GM12878 (cell line): ENCODE results near the gene NEMP2. TPM values are rescaled to one million over a fixed set of nuclear protein-coding genes. Genes with fewer than 3 reads are reported as not detected.

ENCODE experiments used
- ATAC-seq: fragments of 200-7000 bp; cut with Tn5 transposase; 3 replicates; pipeline ENCODE4 v1.9.1; 2020; ENCODE audit warnings: mild to moderate bottlenecking, moderate library complexity
- BruUV-seq: library from RNA; stranded (reverse); fragments of 400-500 nt; replicated peaks from 2 replicates; lab custom pipeline; 2021; lab: Mats Ljungman, UMichigan
- CTCF ChIA-PET: fragments of 300-600 bp; sonication (Branson Sonifier 250); formaldehyde crosslinking; extraction: SDS; loops from one replicate; lab custom pipeline; 2021; ENCODE audit warnings: inconsistent platforms; lab: Yijun Ruan, JAX
- POLR2A ChIA-PET: fragments of 350-600 bp; formaldehyde crosslinking; extraction: SDS; loops from one replicate; lab custom pipeline; 2021; ENCODE audit warnings: inconsistent platforms; lab: Charles Lee
- RAD21 ChIA-PET: fragments of 300-600 bp; sonication (Branson Sonifier 250); formaldehyde crosslinking; loops from one replicate; lab custom pipeline; 2023; ENCODE audit warnings: antibody characterized with exemption; ENCODE audit not compliant: unreplicated experiment; lab: Charles Lee
- SMC1A ChIA-PET: fragments of 300-600 bp; sonication (Branson Sonifier 250); formaldehyde crosslinking; loops from one replicate; lab custom pipeline; 2023; ENCODE audit not compliant: unreplicated experiment, uncharacterized antibody; lab: Charles Lee
- DNase-seq: peaks from one replicate; pipeline ENCODE4 v3.0.0-alpha.2; 2011; ENCODE audit warnings: low read depth, low spot score
- FAIRE-seq: peaks from 3 replicates; lab custom pipeline; 2011; peaks lifted over from hg19 to GRCh38; lab: Jason Lieb, UNC
- H2AFZ ChIP-seq: 2 replicates; pipeline ENCODE4 v1.6.0; 2011; ENCODE audit warnings: low read depth, low read length, control low read depth; ENCODE audit not compliant: control insufficient read depth
- H3K27ac ChIP-seq: 2 replicates; pipeline ENCODE4 v1.5.1; 2011; ENCODE audit warnings: control low read depth; ENCODE audit not compliant: control insufficient read depth, insufficient read depth
- H3K27me3 ChIP-seq, 2 experiments: replicated peaks in 1 of 2; 2 replicates each; pipeline versions ENCODE4 v1.6.0 to v1.6.1; 2011; ENCODE audit warnings: low read length in 1 of 2; ENCODE audit not compliant: control insufficient read depth in 2 of 2, insufficient read depth in 2 of 2
- H3K36me3 ChIP-seq, 2 experiments: 2 replicates each; pipeline ENCODE4 v1.5.1; 2011; ENCODE audit warnings: low read length in 1 of 2; ENCODE audit not compliant: control insufficient read depth in 2 of 2, insufficient read depth in 2 of 2
- H3K4me1 ChIP-seq: 2 replicates; pipeline ENCODE4 v1.6.1; 2011; ENCODE audit warnings: mild to moderate bottlenecking, low read length, moderate library complexity, mixed read lengths; ENCODE audit not compliant: control insufficient read depth, insufficient read depth
- H3K4me2 ChIP-seq: 2 replicates; pipeline ENCODE4 v1.6.0; 2011; ENCODE audit warnings: control low read depth; ENCODE audit not compliant: control insufficient read depth, insufficient read depth
- H3K4me3 ChIP-seq: fragments of 200-600 bp; sonication (generic); 2 replicates; pipeline ENCODE4 v1.5.1; 2016
- H3K79me2 ChIP-seq: 2 replicates; pipeline ENCODE4 v1.6.0; 2011; ENCODE audit warnings: low read length; ENCODE audit not compliant: control insufficient read depth, insufficient read depth
- H3K9ac ChIP-seq: 2 replicates; pipeline ENCODE4 v1.8.0; 2011; ENCODE audit warnings: low read length, control low read depth, mixed read lengths; ENCODE audit not compliant: control insufficient read depth, insufficient read depth
- H3K9me3 ChIP-seq: replicated peaks from 3 replicates; pipeline ENCODE4 v1.5.1; 2011; ENCODE audit warnings: mild to moderate bottlenecking, low read length; ENCODE audit not compliant: control insufficient read depth, insufficient read depth
- H4K20me1 ChIP-seq: 2 replicates; pipeline ENCODE4 v1.6.0; 2011; ENCODE audit not compliant: control insufficient read depth, insufficient read depth
- BACH1 ChIP-seq: fragments of 450-650 bp; IDR thresholded peaks from 2 replicates; pipeline ENCODE4 v1.6.1; 2017; ENCODE audit warnings: mild to moderate bottlenecking, borderline replicate concordance
- BCL11A ChIP-seq: IDR thresholded peaks from 2 replicates; pipeline ENCODE4 v1.6.1; 2011; ENCODE audit warnings: low read depth, low read length
- CHD1 ChIP-seq: IDR thresholded peaks from 2 replicates; pipeline ENCODE4 v1.6.1; 2012; ENCODE audit warnings: low read depth, low read length, improper control_type of control experiment
- EED ChIP-seq: sonication (generic); IDR thresholded peaks from 2 replicates; pipeline ENCODE4 v1.6.1; 2016; ENCODE audit warnings: antibody characterized with exemption, low read depth
- IRF4 ChIP-seq: IDR thresholded peaks from 2 replicates; pipeline ENCODE4 v1.6.1; 2011; ENCODE audit warnings: low read depth, low read length
- RUNX3 ChIP-seq: IDR thresholded peaks from 2 replicates; pipeline ENCODE4 v1.6.1; 2012; ENCODE audit warnings: low read length, inconsistent platforms
- SREBF1 ChIP-seq: IDR thresholded peaks from 2 replicates; pipeline ENCODE4 v1.6.1; 2012; ENCODE audit warnings: mild to moderate bottlenecking, low read length
- STAT1 ChIP-seq: fragments of 450-650 bp; conservative IDR thresholded peaks from 2 replicates; pipeline ENCODE4 v1.6.1; 2014; ENCODE audit warnings: antibody characterized with exemption, mild to moderate bottlenecking
- TCF12 ChIP-seq: IDR thresholded peaks from 2 replicates; pipeline ENCODE4 v1.6.1; 2011; ENCODE audit warnings: low read depth, mild to moderate bottlenecking, low read length
- ZNF274 ChIP-seq: IDR thresholded peaks from one replicate; pipeline ENCODE4 v1.8.0; 2011; ENCODE audit not compliant: insufficient read length, insufficient read depth
- WGBS: methylation state at CpG from one replicate; pipeline ENCODE4 v1.1.6; 2016; ENCODE audit warnings: low lambda C conversion rate; ENCODE audit not compliant: insufficient replicate concordance, insufficient coverage; ENCODE audit errors: missing lambda C conversion rate; 5-methylcytosine and 5-hydroxymethylcytosine counted together
- in situ Hi-C: fragments of 300-500 bp; cut with MboI; formaldehyde crosslinking; loops from 9 replicates; pipeline ENCODE4 v1.14.3; 2018; ENCODE audit warnings: mixed read lengths
- intact Hi-C: fragments of 100-400 bp; cut with micrococcal nuclease; formaldehyde crosslinking; loops from one replicate; pipeline ENCODE4 v1.14.2; 2022; ENCODE audit not compliant: unreplicated experiment
- polyA plus RNA-seq, 11 experiments: library from polyadenylated mRNA; depleted of rRNA in 4 of 11; unstranded in 6 of 11; stranded (reverse) in 5 of 11; fragments of >200 nt; fragmentation: Nextera tagmentation in 4 of 11; fragmentation: Illumina TruSeq in 1 of 11; extraction: Ambion mirVana in 4 of 11; extraction: Trizol in 1 of 11; gene quantifications; 1 replicate in 1 of 11; 2 replicates in 10 of 11; pipeline versions ENCODE4 v1.2.1 to v1.2.3, GENCODE V29; 2011 to 2016; ENCODE audit warnings: inconsistent platforms in 2 of 11, missing spikeins in 2 of 11, low read depth in 1 of 11
- total RNA-seq, 4 experiments: library from RNA; depleted of rRNA in 3 of 4; stranded (reverse); fragments of >200 nt in 3 of 4; fragmentation: Illumina TruSeq in 1 of 4; extraction: Trizol in 1 of 4; gene quantifications; 2 replicates each; pipeline versions ENCODE4 v1.2.1 to v1.2.3, GENCODE V29; 2013 to 2021
- TF ChIP-seq, protein P1 (sequence below): IDR thresholded peaks from 2 replicates; pipeline ENCODE4 v1.6.1; 2012; ENCODE audit warnings: low read length, inconsistent platforms
- TF ChIP-seq, protein P2 (sequence below): fragments of 450-650 bp; IDR thresholded peaks from 2 replicates; pipeline ENCODE4 v1.6.1; 2017; ENCODE audit warnings: low read depth, mild to moderate bottlenecking, moderate library complexity

The NEMP2 gene
- total and polyA plus RNA-seq, 10 of the 15 experiments (the other 5 are each of a cell fraction or from before 2014, with no cell fraction given): 2.3 to 14.0 (median 8.1) TPM

DNA sequence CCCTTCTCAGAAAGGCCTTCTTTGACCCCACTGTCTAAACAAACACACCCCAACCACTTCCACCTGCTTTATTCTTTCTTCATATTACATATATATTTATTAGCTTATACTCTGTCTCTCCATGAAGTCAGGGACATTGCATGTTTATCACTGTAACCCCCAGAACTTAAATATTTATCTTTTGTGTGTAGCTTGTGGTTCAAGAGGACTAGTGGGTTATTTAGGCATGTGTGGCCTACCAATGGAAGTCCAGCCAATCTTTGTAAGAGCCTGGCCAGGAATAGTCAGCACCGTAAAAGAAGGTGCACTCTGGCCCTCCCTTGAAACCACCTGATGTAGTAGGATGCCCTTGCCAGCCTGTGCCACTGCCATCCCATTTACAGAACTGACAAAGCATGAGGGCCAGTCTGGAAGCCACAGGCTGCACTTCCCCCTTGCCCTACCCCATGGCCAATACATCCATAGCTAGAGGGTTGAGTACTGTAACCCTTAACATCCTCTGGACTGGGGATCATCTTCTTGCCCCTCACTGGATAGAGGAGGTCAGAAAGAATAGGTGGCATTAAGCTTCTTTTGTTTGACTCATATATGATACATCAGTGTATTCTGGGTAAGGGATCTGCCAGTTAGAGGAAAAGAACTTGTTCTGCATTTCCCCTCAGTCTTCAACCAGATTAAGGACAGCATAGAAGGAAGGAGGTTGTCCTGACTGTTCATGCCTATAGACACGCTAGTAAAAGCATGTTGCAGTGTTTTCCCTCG is 4.9 kb downstream of the NEMP2 start:
- Histone ChIP-seq H3K79me2 (peaks cover 35% of the 10 kb centered on the region), H3K27ac (peak overlapping the region; percentile 23), H4K20me1 (no peaks in the 10 kb centered on the region), H3K9ac (no peak overlapping the region), H3K4me3 (no peak overlapping the region), H3K27me3 (no peaks in the 10 kb centered on the region), H3K4me1 (peaks cover 44% of the 10 kb centered on the region), H2AFZ (peak overlapping the region; percentile 68), H3K9me3 (no peaks in the 10 kb centered on the region), H3K36me3 (no peaks in the 10 kb centered on the region)
- BruUV-seq: no TSS peak
- no peak for DNase-seq
- intact Hi-C loops (loop anchor here (5.0 kb wide), 3 partner anchors 122 to 747 kb away; partner anchors contain the start of genes MFSD6, ORMDL1 and PMS1), in situ Hi-C loops (no loop called here)
- 17% methylated on average over 3 of the region's 3 CpGs for WGBS
- ChIA-PET CTCF (interaction anchor here (0.6 to 3.2 kb wide), 8 partner anchors 9 to 189 kb away, joined by 3 to 19 read pairs (median 4); no protein-coding TSS in a partner anchor), POLR2A (interaction anchor here (0.5 to 2.9 kb wide), 9 partner anchors 13 to 149 kb away, joined by 3 to 10 read pairs (median 4); no protein-coding TSS in a partner anchor)
- no peak for ATAC-seq
- TF ChIP-seq TCF12: no peak
- TF ChIP-seq RUNX3: 0 out of 2 replicates have a peak, but pooled peaks have one; percentile 16
- TF ChIP-seq, all 136 proteins: peak for 1
- FAIRE-seq: no peak
- peak overlapping the region; percentile 61; the same call in 1 of the 2 replicates for H3K4me2 ChIP-seq
- ChIA-PET SMC1A (interaction anchor here (0.6 to 3.9 kb wide), 20 partner anchors 9 to 265 kb away, joined by 3 to 36 read pairs (median 4); partner anchors contain the start of gene NAB1), RAD21 (interaction anchor here (1.2 to 5.8 kb wide), 7 partner anchors 13 to 151 kb away, joined by 3 to 36 read pairs (median 3); no protein-coding TSS in a partner anchor)

DNA sequence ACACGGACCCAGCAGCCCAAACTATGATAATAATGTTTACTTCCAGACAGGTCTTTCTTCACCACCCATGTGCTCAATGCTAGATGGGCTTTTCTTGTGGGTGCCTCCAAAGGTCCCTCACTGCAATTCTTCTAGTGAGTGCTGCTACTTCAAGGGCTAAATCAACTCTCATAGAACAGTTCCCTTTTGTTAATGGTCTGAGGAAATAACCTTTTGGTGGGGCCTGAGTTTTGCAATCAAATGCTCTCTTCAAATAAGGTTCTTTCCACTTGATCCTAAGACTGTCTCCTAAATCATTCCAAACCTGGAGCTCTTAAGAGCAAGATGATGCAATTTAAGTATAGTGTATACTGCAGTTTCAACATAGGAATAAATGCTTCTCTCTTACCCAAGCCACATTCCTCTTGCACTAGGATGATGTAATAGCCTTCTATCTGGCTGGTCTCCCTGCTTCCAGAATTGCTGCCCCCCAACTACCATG is 6.0 kb downstream of the NEMP2 start:
- H3K36me3 ChIP-seq: no peaks in the 10 kb centered on the region
- no peak overlapping the region for H3K9ac ChIP-seq
- no peak overlapping the region for H3K4me3 ChIP-seq
- peaks cover 44% of the 10 kb centered on the region for H3K4me1 ChIP-seq
- ATAC-seq (peak; percentile 6; the same call in 1 of the 3 replicates), FAIRE-seq (no peak), DNase-seq (no peak)
- ChIA-PET POLR2A (interaction anchor here (1.4 to 2.9 kb wide), 2 partner anchors 12 to 150 kb away, joined by 5 to 10 read pairs; no protein-coding TSS in a partner anchor), CTCF (interaction anchor here (2.2 to 3.2 kb wide), 2 partner anchors 11 to 152 kb away, joined by 12 to 19 read pairs; no protein-coding TSS in a partner anchor), RAD21 (interaction anchor here (1.2 to 5.8 kb wide), 3 partner anchors 12 to 152 kb away, joined by 3 to 36 read pairs (median 10); no protein-coding TSS in a partner anchor), SMC1A (interaction anchor here (0.9 to 3.9 kb wide), 8 partner anchors 13 to 153 kb away, joined by 3 to 36 read pairs (median 4); no protein-coding TSS in a partner anchor)
- H3K4me2 ChIP-seq: 0 out of 2 replicates have a peak overlapping the region, but pooled peaks have one; percentile 11
- no TSS peak for BruUV-seq
- no peak overlapping the region for H3K27ac ChIP-seq
- in situ Hi-C loops: no loop called here
- intact Hi-C loops: loop anchor here (5.0 kb wide), 1 partner anchor 274 kb away; no protein-coding TSS in a partner anchor
- no peaks in the 10 kb centered on the region for H4K20me1 ChIP-seq
- no peak overlapping the region for H2AFZ ChIP-seq
- H3K27me3 ChIP-seq: no peaks in the 10 kb centered on the region
- peaks cover 26% of the 10 kb centered on the region for H3K79me2 ChIP-seq
- 100% methylated on average over 1 of the region's 1 CpG for WGBS
- no peaks in the 10 kb centered on the region for H3K9me3 ChIP-seq
- TF ChIP-seq IRF4: no peak
- TF ChIP-seq, protein P1, sequence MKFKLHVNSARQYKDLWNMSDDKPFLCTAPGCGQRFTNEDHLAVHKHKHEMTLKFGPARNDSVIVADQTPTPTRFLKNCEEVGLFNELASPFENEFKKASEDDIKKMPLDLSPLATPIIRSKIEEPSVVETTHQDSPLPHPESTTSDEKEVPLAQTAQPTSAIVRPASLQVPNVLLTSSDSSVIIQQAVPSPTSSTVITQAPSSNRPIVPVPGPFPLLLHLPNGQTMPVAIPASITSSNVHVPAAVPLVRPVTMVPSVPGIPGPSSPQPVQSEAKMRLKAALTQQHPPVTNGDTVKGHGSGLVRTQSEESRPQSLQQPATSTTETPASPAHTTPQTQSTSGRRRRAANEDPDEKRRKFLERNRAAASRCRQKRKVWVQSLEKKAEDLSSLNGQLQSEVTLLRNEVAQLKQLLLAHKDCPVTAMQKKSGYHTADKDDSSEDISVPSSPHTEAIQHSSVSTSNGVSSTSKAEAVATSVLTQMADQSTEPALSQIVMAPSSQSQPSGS: no peak
- TF ChIP-seq CHD1: no peak
- TF ChIP-seq ZNF274: no peak
- no peak for TF ChIP-seq EED
- TF ChIP-seq STAT1: no peak
- TF ChIP-seq SREBF1: no peak
- no peak for TF ChIP-seq BACH1
- TF ChIP-seq, protein P2, sequence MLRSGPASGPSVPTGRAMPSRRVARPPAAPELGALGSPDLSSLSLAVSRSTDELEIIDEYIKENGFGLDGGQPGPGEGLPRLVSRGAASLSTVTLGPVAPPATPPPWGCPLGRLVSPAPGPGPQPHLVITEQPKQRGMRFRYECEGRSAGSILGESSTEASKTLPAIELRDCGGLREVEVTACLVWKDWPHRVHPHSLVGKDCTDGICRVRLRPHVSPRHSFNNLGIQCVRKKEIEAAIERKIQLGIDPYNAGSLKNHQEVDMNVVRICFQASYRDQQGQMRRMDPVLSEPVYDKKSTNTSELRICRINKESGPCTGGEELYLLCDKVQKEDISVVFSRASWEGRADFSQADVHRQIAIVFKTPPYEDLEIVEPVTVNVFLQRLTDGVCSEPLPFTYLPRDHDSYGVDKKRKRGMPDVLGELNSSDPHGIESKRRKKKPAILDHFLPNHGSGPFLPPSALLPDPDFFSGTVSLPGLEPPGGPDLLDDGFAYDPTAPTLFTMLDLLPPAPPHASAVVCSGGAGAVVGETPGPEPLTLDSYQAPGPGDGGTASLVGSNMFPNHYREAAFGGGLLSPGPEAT: 0 out of 2 replicates have a peak, but pooled peaks have one; percentile 17
- no peak for TF ChIP-seq BCL11A
